GM19468 (cell line): ENCODE measurements around the gene PRICKLE4.
"Not testable (repeated sequence)": the region's sequence is repeated elsewhere in the genome, so short reads cannot be mapped to it uniquely, and the experiment has no call there.

Source experiments
- ATAC-seq: cut with Tn5 transposase; IDR thresholded peaks from one replicate; pipeline ENCODE4 v1.9.1; 2021; ENCODE audit warnings: mild to moderate bottlenecking, moderate library complexity, moderate number of reproducible peaks; ENCODE audit not compliant: unreplicated experiment; ENCODE audit errors: extremely low read depth

The PRICKLE4 gene

GRCh38 chr6:41791305-41791704 lies 10.7 kb downstream of the PRICKLE4 start:
- ATAC-seq: no peak

- no peak for ATAC-seq
Measured at GRCh38 chr6:41791984-41792383, 11.4 kb downstream of the PRICKLE4 start.

GRCh38 chr6:41796474-41796873 lies 15.9 kb downstream of the PRICKLE4 start:
- ATAC-seq: no peak

- ATAC-seq: no peak
Measured at GRCh38 chr6:41798901-41799558, 18.4 kb downstream of the PRICKLE4 start.

- no peak for ATAC-seq
Measured at GRCh38 chr6:41799559-41799911, 19.0 kb downstream of the PRICKLE4 start.

- ATAC-seq: no peak
Measured at GRCh38 chr6:41801380-41801779, 20.8 kb downstream of the PRICKLE4 start.

GRCh38 chr6:41805830-41806774 lies 25.5 kb downstream of the PRICKLE4 start:
- no peak for ATAC-seq

GRCh38 chr6:41811095-41811494 lies 30.5 kb downstream of the PRICKLE4 start:
- no peak for ATAC-seq

GRCh38 chr6:41811946-41812345 lies 31.4 kb downstream of the PRICKLE4 start:
- not testable (repeated sequence) for ATAC-seq

- ATAC-seq: no peak
Measured at GRCh38 chr6:41813469-41813868, 32.9 kb downstream of the PRICKLE4 start.

GRCh38 chr6:41813956-41814355 lies 33.4 kb downstream of the PRICKLE4 start:
- no peak for ATAC-seq

- no peak for ATAC-seq
Measured at GRCh38 chr6:41814629-41815028, 34.0 kb downstream of the PRICKLE4 start.

- ATAC-seq: no peak
Measured at GRCh38 chr6:41815587-41815986, 35.0 kb downstream of the PRICKLE4 start.

- no peak for ATAC-seq
Measured at GRCh38 chr6:41818271-41819054, 37.9 kb downstream of the PRICKLE4 start.

- ATAC-seq: no peak
Measured at GRCh38 chr6:41821266-41821665, 40.7 kb downstream of the PRICKLE4 start.

GRCh38 chr6:41822021-41822420 lies 41.4 kb downstream of the PRICKLE4 start:
- ATAC-seq: no peak

- ATAC-seq: no peak
Measured at GRCh38 chr6:41823178-41823577, 42.6 kb downstream of the PRICKLE4 start.

- no peak for ATAC-seq
Measured at GRCh38 chr6:41824571-41825569, 44.3 kb downstream of the PRICKLE4 start.

- ATAC-seq: no peak
Measured at GRCh38 chr6:41826343-41827022, 45.9 kb downstream of the PRICKLE4 start.
